ENCODE measurements around the gene GLIS1. TPM values are rescaled to one million over a fixed set of nuclear protein-coding genes. Genes with fewer than 3 reads are reported as not detected.

The GLIS1 gene
- total RNA-seq = 1 to 10 TPM in 1 of 2 donors, not detected in 1; 2.6 TPM

DNA sequence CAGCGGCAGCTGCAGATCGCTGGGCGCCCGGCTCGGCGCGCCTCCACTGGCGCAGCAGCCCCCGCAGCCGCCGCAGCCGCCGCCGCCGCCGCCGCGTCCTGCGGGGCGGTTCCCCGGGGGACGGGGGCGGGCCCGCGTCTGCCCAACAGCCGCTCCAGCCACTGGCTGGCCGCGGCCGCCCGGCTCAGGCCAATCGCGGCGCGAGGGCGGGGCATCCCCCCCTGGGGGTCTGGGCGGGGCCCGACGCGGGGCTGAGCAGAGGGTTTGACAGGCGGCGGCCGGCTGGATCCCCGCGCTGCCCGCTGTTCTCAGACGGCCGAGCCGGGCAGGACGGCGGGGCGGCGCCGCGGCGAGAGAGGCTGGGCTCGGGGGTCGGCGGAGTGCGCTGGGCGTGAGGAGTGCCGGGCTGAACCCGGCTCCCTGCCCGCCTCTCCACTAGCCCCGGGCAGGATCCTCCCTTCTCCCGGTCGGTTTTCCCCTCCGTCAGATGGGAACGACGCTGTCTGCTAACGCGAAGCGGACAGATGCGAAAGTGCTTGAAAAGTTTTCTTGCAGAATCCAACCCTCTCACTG, at the start of gene GLIS1:
Gene GLIS1 (minus strand): TSS at position 56 of the 573 bp plus-strand sequence. CDS start 1,100 bp downstream, outside the sequence.
- Histone ChIP-seq H3K4me3 (peak within 1 kb of the TSS; percentile 72), H3K36me3 (no peaks in the 10 kb centered on the region), H3K27ac (no peak within 1 kb of the TSS), H3K4me1 (ENCODE audit: control insufficient read depth in 1 of 2, low read depth in 2 of 2) (peaks cover 3 to 18% of the 10 kb centered on the region in 2 donors), H3K9me3 (no peaks in the 10 kb centered on the region), H3K27me3 (replicated peaks; ENCODE audit: insufficient read depth) (no peaks in the 10 kb centered on the region)
- DNase-seq (ENCODE audit: low spot score) = no peak
- TF ChIP-seq, protein P1, sequence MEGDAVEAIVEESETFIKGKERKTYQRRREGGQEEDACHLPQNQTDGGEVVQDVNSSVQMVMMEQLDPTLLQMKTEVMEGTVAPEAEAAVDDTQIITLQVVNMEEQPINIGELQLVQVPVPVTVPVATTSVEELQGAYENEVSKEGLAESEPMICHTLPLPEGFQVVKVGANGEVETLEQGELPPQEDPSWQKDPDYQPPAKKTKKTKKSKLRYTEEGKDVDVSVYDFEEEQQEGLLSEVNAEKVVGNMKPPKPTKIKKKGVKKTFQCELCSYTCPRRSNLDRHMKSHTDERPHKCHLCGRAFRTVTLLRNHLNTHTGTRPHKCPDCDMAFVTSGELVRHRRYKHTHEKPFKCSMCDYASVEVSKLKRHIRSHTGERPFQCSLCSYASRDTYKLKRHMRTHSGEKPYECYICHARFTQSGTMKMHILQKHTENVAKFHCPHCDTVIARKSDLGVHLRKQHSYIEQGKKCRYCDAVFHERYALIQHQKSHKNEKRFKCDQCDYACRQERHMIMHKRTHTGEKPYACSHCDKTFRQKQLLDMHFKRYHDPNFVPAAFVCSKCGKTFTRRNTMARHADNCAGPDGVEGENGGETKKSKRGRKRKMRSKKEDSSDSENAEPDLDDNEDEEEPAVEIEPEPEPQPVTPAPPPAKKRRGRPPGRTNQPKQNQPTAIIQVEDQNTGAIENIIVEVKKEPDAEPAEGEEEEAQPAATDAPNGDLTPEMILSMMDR (IDR thresholded peaks at IDR 0.05) = no peak
- peak; percentile 40 for ATAC-seq (ENCODE audit: insufficient number of reproducible peaks, low FRiP score, low read depth)

DNA sequence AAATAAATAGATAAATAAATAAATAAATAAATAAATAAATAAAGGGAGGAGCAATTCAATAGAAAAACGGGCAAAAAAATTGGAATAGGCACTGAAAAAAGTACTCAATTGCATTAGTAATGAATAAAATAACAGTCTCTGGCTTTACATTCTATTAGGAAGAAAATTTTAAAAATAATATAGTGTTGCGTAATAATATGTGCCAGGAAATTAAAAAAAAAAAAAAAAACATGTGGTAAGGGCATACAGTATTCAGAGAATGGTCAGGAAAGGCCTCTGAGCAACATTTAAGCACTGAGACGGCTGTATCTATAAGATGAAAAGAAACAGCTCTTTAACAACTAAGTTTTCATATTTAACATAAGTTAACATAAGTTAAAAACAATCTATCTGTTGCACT, 48.7 kb upstream of the GLIS1 start:
- ATAC-seq (ENCODE audit: insufficient number of reproducible peaks, low FRiP score, low read depth) = no peak
- H3K4me1 ChIP-seq (ENCODE audit: control insufficient read depth in 1 of 2, low read depth in 2 of 2) = no peaks in the 10 kb centered on the region
- TF ChIP-seq, protein P1 (IDR thresholded peaks at IDR 0.05) = no peak
- H3K27me3 ChIP-seq (replicated peaks; ENCODE audit: insufficient read depth) = no peaks in the 10 kb centered on the region
- H3K9me3 ChIP-seq = no peaks in the 10 kb centered on the region
- H3K27ac ChIP-seq = no peak overlapping the region
- H3K36me3 ChIP-seq = no peaks in the 10 kb centered on the region
- H3K4me3 ChIP-seq = no peak overlapping the region
- no peak for DNase-seq (ENCODE audit: low spot score)

DNA sequence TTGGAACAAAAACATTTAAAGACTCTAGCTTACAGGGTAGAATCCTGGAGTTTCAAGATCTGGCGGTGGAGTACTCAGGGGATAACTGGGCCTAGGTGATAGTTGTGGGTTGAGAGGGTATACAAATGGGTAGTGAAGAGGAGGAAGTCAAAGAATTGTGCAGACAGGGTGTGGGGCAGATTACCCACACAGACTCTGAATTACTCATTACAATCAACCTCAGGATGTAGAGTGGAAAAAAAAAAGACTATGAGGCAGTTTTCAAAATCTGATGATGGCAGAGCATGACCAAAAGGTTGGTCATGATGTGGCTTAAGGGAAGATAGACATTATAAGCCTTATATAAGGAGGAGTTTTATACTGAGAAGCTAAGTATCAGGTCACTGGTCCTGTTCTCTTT, 44.1 kb upstream of the GLIS1 start:
- DNase-seq (ENCODE audit: low spot score) (no peak), ATAC-seq (ENCODE audit: insufficient number of reproducible peaks, low FRiP score, low read depth) (no peak)
- Histone ChIP-seq H3K27ac (no peak overlapping the region), H3K27me3 (replicated peaks; ENCODE audit: insufficient read depth) (no peaks in the 10 kb centered on the region), H3K36me3 (no peaks in the 10 kb centered on the region), H3K4me1 (ENCODE audit: control insufficient read depth in 1 of 2, low read depth in 2 of 2) (no peaks in the 10 kb centered on the region), H3K4me3 (no peak overlapping the region), H3K9me3 (no peaks in the 10 kb centered on the region)
- TF ChIP-seq, protein P1 (IDR thresholded peaks at IDR 0.05) = no peak

- DNase-seq (ENCODE audit: low spot score) (no peak), ATAC-seq (ENCODE audit: insufficient number of reproducible peaks, low FRiP score, low read depth) (no peak)
- Histone ChIP-seq H3K27ac (no peak overlapping the region), H3K36me3 (no peaks in the 10 kb centered on the region), H3K27me3 (replicated peaks; ENCODE audit: insufficient read depth) (no peaks in the 10 kb centered on the region), H3K9me3 (no peaks in the 10 kb centered on the region), H3K4me1 (ENCODE audit: control insufficient read depth in 1 of 2, low read depth in 2 of 2) (no peaks in the 10 kb centered on the region), H3K4me3 (no peak overlapping the region)
- TF ChIP-seq, protein P1 (IDR thresholded peaks at IDR 0.05) = no peak
Observed at GRCh38 chr1:53781654-53782053, 42.7 kb upstream of the GLIS1 start.

DNA sequence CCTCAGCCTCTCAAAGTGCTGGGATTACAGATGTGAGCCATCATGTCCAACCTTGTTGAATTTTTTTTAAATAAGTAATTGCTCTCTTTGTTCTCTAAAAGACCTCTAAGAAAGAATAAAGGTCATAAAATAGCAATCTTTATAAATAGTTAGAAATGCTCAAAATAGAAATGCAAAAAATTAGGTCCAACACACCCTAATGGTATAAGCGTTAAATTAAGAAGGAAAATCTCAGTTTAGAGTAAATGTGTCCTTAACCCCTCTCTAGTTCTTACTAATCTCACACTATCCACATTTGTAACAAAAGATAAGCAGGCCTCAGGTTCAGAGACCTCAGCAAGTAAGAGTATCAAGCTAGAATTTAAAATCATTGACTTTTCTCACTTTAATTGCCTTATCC, 38.3 kb upstream of the GLIS1 start:
- DNase-seq (ENCODE audit: low spot score) = no peak
- no peak for ATAC-seq (ENCODE audit: insufficient number of reproducible peaks, low FRiP score, low read depth)
- no peaks in the 10 kb centered on the region for H3K9me3 ChIP-seq
- H3K36me3 ChIP-seq = no peaks in the 10 kb centered on the region
- TF ChIP-seq, protein P1 (IDR thresholded peaks at IDR 0.05) = no peak
- H3K27ac ChIP-seq = no peak overlapping the region
- H3K4me1 ChIP-seq (ENCODE audit: control insufficient read depth in 1 of 2, low read depth in 2 of 2) = no peaks in the 10 kb centered on the region
- H3K4me3 ChIP-seq = no peak overlapping the region
- no peaks in the 10 kb centered on the region for H3K27me3 ChIP-seq (replicated peaks; ENCODE audit: insufficient read depth)

Measured in thoracic aorta (tissue), 2 donors.